Stimulated activated CD8-positive, alpha-beta memory T cell treated with anti-CD3 and anti-CD28 coated beads, Interleukin-7, amount 100 ng/mL, for 24 hours (primary cell): ENCODE data around the gene TSHR.
"Not testable (repeated sequence)": the region's sequence is repeated elsewhere in the genome, so short reads cannot be mapped to it uniquely, and the experiment has no call there.

ENCODE experiments used
- DNase-seq: peaks from one replicate; pipeline ENCODE4 v3.0.0-alpha.2; 2020; ENCODE audit warnings: low read depth

TSHR gene

GRCh38 chr14:80996049-80996901 lies 40.9 kb downstream of the TSHR start:
- DNase-seq, result no peak

DNA sequence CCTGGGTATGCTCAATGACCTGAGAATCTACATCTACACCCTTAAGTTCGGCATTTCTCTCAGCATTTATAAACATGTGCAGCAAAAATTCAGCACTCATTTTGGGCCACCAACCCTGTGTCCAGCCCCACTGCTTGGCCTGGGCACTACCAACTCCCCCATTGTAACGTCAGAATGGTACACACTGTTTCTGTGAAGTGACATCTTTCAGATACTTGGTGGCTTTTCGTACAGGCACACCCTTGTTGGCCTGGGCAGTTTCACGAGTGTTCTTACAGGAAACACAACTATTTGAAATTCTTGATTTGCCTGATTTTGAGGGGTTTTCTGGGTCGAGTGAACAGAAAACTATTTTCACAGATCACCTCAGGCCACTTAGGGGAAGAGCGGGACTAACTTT lies 46.0 kb downstream of the TSHR start:
- no peak for DNase-seq

GRCh38 chr14:81004575-81004974 lies 49.2 kb downstream of the TSHR start:
- no peak for DNase-seq

DNA sequence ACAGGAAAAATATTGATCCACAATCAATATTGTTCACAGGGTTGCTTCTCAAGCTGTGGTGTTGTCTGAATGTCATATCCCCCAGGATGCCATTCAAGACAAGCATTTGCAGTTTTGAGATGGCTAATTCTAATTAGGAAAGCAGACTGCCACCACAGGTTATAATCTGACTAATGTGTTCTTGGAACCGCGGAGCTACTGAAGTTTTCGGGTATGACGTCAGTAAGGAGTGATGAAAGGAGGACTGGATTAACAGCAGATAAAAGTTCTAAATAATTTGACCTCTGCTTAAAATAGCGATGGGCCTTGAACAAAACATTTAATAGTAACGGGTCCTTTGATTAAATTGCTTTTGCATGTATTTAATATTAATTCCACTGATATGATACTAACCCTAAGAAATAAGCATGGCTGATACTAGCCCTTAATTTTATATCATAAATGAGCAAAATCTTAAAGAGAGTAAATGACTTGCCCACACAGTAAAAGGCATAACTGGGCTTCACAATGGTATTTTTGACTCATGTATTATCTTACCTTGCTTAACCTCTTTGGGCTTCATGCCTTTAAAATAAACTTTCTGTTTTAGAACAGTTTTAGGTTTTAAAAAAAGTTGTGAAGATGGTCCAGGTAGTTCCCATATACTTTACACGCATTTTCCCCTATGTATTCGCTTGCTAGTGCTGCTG lies 50.3 kb downstream of the TSHR start:
- no peak for DNase-seq

DNA sequence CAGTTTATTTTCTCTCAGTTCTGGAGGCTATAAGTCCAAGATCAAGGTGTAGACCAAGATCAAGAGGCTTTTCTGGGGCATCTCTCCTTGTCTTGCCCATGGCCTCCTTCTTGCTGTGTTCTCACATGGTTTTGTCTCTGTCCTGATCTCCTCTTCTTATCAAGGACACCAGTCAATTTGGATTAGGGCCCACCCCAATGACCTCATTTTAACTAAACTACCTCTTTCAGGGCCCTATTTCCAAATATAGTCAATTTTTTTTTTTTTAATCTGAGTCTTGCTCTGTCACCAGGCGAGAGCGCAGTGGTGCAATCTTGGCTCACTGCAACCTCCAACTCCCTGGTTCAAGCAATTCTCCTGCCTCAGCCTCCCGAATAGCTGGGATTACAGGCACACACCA lies 50.8 kb downstream of the TSHR start:
- no peak for DNase-seq

DNA sequence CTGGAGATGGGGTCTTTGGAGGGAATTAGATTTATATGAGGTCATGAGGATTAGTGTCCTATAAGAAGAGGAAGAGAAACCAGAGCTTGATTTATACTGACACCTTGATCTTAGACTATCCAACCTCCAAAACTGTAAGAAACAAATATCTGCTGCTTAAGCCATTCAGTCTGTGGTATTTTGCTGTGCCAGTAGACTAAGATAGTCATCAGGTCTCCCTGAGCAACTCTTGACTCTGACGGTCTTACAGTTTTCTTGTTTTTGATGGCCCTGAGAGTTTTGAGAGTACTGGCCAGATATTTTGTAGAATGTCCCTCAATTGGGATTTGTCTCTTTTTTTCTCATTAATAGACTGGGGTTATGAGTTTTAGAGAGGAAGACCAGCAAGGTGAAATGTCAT lies 51.7 kb downstream of the TSHR start:
- no peak for DNase-seq

GRCh38 chr14:81009346-81009745 lies 53.9 kb downstream of the TSHR start:
- DNase-seq, result no peak

- no peak for DNase-seq
Measured at GRCh38 chr14:81018251-81018650, 62.8 kb downstream of the TSHR start.

DNA sequence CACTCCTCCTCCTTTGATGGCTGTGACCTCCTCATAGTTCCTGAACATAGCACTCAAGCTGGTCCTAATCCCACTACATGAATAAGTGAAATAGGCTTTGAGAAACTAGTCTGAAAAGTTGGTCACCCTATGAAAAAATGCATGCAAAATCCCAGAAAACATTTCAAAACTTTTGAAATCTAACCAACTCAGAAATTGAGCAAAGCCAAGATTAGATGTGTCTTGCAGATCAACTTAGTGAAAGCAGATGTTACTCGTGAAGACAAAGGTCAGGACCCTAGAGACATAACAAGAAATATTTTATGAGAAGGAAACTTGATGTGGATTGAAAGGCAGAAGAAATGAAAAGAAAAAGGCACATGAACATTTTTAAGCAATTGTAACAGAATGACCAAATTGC lies 63.3 kb downstream of the TSHR start:
- DNase-seq, result no peak

GRCh38 chr14:81019113-81019512 lies 63.7 kb downstream of the TSHR start:
- DNase-seq, result not testable (repeated sequence)

DNA sequence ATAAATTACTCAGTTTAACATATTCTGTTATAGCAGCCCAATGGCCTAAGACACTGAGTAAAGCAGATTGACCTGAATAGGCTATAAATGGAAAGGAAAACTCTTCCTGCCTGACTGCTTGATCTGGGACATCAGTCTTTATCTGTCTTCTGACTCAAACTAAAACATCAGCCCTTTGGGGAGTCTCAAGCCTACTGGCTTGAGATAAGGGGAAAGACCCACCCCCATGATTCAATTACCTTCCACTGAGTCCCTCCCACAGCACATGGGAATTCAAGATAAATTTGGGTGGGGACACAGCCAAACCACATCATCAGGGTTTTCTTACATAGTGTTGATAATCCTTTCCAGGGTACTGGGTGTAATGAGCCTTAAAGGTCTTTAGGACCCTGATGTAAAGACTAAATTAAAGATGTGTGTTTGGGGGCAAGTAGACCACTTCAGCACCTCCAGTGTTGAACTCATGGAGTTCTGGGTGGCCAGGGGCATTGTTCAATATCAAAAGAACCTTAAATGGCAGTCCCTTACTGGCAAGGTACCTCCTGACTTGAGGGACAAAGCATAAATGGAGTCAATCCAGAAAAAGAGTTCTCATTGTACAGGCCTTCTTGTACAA lies 67.8 kb downstream of the TSHR start:
- DNase-seq, result no peak

GRCh38 chr14:81028461-81028860 lies 73.0 kb downstream of the TSHR start:
- DNase-seq, result no peak

DNA sequence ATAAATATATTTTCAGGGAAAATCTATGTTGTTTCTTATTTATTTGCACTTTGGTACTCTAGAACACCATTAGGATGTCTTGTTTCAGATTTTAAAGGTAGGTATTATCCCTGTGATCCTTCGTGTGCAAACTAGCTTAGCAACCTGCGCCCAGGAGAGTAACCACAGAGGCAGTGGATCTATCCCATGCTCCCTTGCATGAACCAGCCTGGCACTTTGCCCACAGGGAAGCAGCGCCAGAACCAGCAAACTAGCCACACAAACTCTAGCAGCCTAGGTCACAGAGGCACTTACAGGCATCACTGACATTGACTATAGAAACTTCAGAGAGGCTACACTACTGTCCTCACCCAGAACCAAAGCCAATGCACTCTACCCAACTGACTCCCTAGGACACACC lies 76.1 kb downstream of the TSHR start:
- no peak for DNase-seq

DNA sequence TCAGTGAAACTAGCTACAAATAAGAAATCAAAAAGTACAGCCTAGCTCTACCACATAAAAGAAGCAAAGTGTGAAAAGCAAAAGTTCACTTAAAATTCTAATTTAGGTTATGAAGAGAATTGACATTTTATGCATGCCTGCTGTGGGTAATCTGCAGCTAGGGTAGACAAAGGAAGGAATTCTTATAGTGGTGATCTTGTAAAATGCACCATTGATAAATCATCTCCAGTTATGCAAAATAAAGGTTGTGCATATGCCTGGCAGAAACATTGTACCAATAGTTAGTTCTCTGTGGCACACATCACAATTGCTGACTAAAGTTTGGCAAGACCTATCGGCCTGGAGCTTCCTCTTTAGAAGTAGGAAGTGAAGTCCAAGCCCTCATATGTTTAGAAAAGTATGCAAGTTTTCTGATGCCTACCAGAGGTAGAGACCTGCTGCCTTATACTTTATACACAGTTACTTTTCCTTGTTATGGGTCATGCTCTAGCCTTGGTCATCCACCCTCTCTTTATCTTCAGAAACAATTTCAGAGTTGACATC lies 78.3 kb downstream of the TSHR start:
- no peak for DNase-seq

DNA sequence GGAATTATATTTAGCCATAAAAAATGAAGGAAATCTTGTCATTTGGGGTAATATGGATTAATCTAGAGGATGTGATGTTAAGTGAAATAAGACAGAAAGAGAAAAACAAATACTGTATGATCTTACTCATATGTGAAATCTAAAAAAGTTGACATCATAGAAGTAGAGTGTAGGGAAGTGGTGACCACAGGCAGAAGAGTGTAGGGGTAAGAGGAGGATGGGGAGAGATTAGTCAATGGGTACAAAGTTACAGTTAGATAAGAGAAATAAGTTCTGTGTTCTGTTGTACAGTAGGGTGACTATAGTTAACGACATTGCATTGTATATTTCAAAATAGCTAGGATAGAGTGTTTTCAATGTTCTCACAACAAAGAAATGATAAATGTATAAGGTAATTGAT lies 87.0 kb downstream of the TSHR start:
- DNase-seq, result no peak

DNA sequence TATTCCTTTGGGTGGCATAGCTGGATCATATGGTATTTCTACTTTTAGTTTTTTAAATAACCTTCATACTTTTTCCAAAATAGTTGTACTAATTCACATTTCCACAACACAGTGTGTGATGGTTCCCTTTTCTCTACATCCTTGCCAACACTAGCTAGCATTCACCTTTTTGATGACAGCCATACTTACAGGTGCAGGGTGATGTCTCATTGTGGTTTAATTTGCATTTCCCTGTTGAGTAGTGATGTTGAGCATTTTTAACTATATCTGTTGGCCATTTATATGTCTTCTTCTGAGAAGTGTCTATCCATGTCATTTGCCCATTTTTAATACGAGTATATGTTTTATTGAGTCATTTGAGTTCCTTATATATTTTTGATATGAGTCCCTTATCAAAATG lies 96.1 kb downstream of the TSHR start:
- no peak for DNase-seq

- DNase-seq, result not testable (repeated sequence)
Measured at GRCh38 chr14:81054057-81054456, 98.6 kb downstream of the TSHR start.

DNA sequence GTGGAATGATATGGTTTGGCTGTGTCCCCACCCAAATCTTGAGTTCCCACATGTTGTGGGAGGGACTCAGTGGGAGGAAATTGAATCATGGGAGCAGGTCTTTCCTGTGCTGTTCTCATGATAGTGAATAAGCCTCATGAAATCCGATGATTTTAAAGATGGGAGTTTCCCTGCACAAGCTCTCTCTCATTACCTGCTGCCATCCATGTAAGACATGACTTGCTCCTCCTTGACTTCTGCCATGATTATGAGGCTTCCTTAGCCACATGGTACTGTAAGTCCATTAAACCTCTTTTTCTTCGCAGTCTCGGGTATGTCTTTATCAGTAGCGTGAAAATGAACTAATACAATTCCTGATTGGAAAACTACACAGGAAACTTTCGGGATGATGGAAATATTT lies 100.5 kb downstream of the TSHR start:
- no peak for DNase-seq

GRCh38 chr14:81062380-81062779 lies 107.0 kb downstream of the TSHR start:
- DNase-seq, result no peak

DNA sequence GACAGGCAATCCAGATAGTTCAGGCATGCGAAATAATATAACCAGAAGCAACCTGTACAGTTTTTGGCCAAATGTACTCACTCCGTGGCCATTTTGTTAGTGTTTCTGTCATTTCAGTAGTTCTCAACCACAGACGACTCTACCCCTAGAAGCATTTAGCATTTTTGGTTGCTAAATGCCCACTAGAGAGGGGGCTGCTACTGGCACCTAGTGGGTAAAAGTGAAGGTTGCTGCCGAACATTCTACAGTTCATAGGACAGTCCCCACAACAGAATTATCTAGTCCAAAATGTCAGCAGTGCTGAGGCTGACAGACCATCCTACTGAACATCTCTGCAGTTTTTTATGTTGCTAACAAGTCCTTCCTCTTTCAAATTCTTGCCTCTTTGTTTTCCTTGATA lies 107.4 kb downstream of the TSHR start:
- DNase-seq, result no peak

- no peak for DNase-seq
Measured at GRCh38 chr14:81066672-81067071, 111.3 kb downstream of the TSHR start.

- no peak for DNase-seq
Measured at GRCh38 chr14:81067156-81067555, 111.7 kb downstream of the TSHR start.
